OCI-LY1 (cell line): ENCODE data around the gene DDHD1.
A peak's percentile ranks its signal among the peaks of the same experiment; 100 is the strongest.

Experiments used
- H2AFZ ChIP-seq: fragments of 200-600 bp; sonication (generic), shearing (Covaris generic); 2 replicates; pipeline ENCODE4 v1.6.0; 2014; ENCODE audit warnings: antibody characterized with exemption, mild to moderate bottlenecking, low read length
- H3F3A ChIP-seq: fragments of 200-600 bp; sonication (generic), shearing (Covaris generic); 2 replicates; pipeline ENCODE4 v1.6.0; 2014; ENCODE audit warnings: mild to moderate bottlenecking, antibody characterized with exemption, low read length, moderate library complexity; ENCODE audit not compliant: insufficient read depth
- H3K27ac ChIP-seq: fragments of 200-600 bp; sonication (generic); 2 replicates; pipeline ENCODE4 v1.5.1; 2014; ENCODE audit warnings: low read length, mixed run types, mild to moderate bottlenecking, low read depth; ENCODE audit not compliant: poor library complexity, severe bottlenecking
- H3K27me3 ChIP-seq: fragments of 200-600 bp; sonication (generic); 2 replicates; pipeline ENCODE4 v1.6.0; 2014; ENCODE audit warnings: antibody characterized with exemption, mild to moderate bottlenecking, low read length, moderate library complexity; ENCODE audit not compliant: insufficient read depth
- H3K36me3 ChIP-seq: fragments of 200-600 bp; sonication (generic); 2 replicates; pipeline ENCODE4 v1.6.1; 2014; ENCODE audit warnings: mild to moderate bottlenecking, antibody characterized with exemption, low read length, moderate library complexity, mixed read lengths; ENCODE audit not compliant: insufficient read depth
- H3K4me1 ChIP-seq: fragments of 200-600 bp; sonication (generic); 2 replicates; pipeline ENCODE4 v1.5.1; 2014; ENCODE audit warnings: mild to moderate bottlenecking, low read length, moderate library complexity; ENCODE audit not compliant: insufficient read depth, severe bottlenecking
- H3K4me2 ChIP-seq: fragments of 200-600 bp; sonication (generic), shearing (Covaris generic); 2 replicates; pipeline ENCODE4 v1.6.1; 2014; ENCODE audit warnings: low read length
- H3K4me3 ChIP-seq: fragments of 200-600 bp; sonication (generic); 2 replicates; pipeline ENCODE4 v1.5.1; 2014; ENCODE audit warnings: low read length, low read depth, mild to moderate bottlenecking, mixed read lengths; ENCODE audit not compliant: poor library complexity, severe bottlenecking
- H3K79me2 ChIP-seq: fragments of 200-600 bp; shearing (Covaris generic); 2 replicates; pipeline ENCODE4 v1.6.1; 2016; ENCODE audit warnings: mixed run types, low read length, mixed read lengths; ENCODE audit not compliant: insufficient read depth
- H3K9ac ChIP-seq: fragments of 200-600 bp; sonication (generic), shearing (Covaris generic); 2 replicates; pipeline ENCODE4 v1.6.1; 2014; ENCODE audit warnings: mild to moderate bottlenecking, low read length, mixed read lengths
- H3K9me2 ChIP-seq: fragments of 200-600 bp; sonication (generic), shearing (Covaris generic); 2 replicates; pipeline ENCODE4 v1.6.1; 2014; ENCODE audit warnings: low read depth, mild to moderate bottlenecking, low read length, mixed read lengths
- H3K9me3 ChIP-seq: fragments of 200-600 bp; shearing (Covaris generic); 2 replicates; pipeline ENCODE4 v1.6.1; 2014; ENCODE audit warnings: low read length, mixed read lengths
- H4K20me1 ChIP-seq: fragments of 200-600 bp; sonication (generic), shearing (Covaris generic); 2 replicates; pipeline ENCODE4 v1.6.0; 2016; ENCODE audit warnings: mild to moderate bottlenecking, low read length; ENCODE audit not compliant: insufficient read depth
- EZH2 ChIP-seq: fragments of 200-600 bp; sonication (generic), shearing (Covaris generic); IDR thresholded peaks from 2 replicates; pipeline ENCODE4 v1.8.0; 2017; ENCODE audit warnings: borderline replicate concordance, mixed run types, mild to moderate bottlenecking, antibody characterized with exemption, low read length, moderate library complexity, mixed read lengths
- TF ChIP-seq, protein P1 (sequence below): fragments of 200-600 bp; sonication (generic), shearing (Covaris generic); IDR thresholded peaks from 2 replicates; pipeline ENCODE4 v1.5.1; 2017; ENCODE audit warnings: mild to moderate bottlenecking, antibody characterized with exemption, low read length, moderate library complexity, mixed read lengths

The DDHD1 gene

DNA sequence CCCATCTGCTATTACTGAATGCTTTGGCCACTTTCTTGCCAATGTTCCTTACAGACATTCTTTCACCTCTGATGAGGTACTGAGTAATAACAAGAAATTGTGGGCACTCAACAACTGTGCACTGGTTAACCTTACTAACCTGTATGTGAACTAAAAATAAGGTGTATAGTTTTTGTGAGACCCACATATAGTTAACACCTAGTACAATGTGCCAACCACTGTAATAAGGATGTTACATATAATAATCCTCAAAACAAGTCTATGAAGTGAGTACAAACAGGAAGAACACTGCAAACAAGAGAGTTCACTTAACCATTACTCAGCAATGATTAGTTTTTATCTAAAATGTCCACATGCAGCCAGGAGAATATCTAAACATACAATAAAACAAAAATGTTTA is 4.5 kb downstream of the DDHD1 start:
- TF ChIP-seq, protein P1, sequence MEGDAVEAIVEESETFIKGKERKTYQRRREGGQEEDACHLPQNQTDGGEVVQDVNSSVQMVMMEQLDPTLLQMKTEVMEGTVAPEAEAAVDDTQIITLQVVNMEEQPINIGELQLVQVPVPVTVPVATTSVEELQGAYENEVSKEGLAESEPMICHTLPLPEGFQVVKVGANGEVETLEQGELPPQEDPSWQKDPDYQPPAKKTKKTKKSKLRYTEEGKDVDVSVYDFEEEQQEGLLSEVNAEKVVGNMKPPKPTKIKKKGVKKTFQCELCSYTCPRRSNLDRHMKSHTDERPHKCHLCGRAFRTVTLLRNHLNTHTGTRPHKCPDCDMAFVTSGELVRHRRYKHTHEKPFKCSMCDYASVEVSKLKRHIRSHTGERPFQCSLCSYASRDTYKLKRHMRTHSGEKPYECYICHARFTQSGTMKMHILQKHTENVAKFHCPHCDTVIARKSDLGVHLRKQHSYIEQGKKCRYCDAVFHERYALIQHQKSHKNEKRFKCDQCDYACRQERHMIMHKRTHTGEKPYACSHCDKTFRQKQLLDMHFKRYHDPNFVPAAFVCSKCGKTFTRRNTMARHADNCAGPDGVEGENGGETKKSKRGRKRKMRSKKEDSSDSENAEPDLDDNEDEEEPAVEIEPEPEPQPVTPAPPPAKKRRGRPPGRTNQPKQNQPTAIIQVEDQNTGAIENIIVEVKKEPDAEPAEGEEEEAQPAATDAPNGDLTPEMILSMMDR, result no peak
- TF ChIP-seq EZH2, result no peak
- Histone ChIP-seq H3K9me3 (no peaks in the 10 kb centered on the region), H2AFZ (no peak overlapping the region), H3K27me3 (no peaks in the 10 kb centered on the region), H3K79me2 (peaks cover 85% of the 10 kb centered on the region), H3K9me2 (no peaks in the 10 kb centered on the region), H3K4me1 (peaks cover 47% of the 10 kb centered on the region), H4K20me1 (0 out of 2 replicates have a peak, but pooled peaks cover 4% of the 10 kb centered on the region), H3K4me2 (peak overlapping the region; percentile 91), H3K4me3 (peak overlapping the region; percentile 86), H3K9ac (no peak overlapping the region), H3K36me3 (peaks cover 24% of the 10 kb centered on the region), H3K27ac (no peak overlapping the region), H3F3A (no peaks in the 10 kb centered on the region)

DNA sequence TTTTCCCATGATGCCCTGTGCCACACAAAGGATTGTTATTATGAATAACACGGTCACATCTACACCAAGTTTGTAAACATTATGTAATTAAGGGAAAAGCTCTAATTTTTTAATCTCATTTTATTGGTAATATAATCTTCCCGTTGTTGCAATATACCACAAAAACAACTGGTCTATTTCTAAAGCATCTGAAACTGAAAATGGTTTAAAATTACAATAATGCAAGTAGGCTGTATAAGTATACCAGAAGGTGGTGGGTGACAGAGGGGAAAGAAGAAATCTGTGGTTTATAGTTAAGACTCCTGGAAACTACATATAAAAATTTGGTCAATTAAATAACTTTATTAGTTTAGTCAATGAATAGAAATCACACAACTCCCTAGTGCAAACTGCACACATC is 5.2 kb downstream of the DDHD1 start:
- no peaks in the 10 kb centered on the region for H3K27me3 ChIP-seq
- H3K4me1 ChIP-seq, result peaks cover 43% of the 10 kb centered on the region
- H3K9me3 ChIP-seq, result no peaks in the 10 kb centered on the region
- no peaks in the 10 kb centered on the region for H3K9me2 ChIP-seq
- H3K4me2 ChIP-seq, result peak overlapping the region; percentile 36
- no peak overlapping the region for H3K9ac ChIP-seq
- H3K79me2 ChIP-seq, result peaks cover 91% of the 10 kb centered on the region
- no peak overlapping the region for H2AFZ ChIP-seq
- peaks cover 29% of the 10 kb centered on the region for H3K36me3 ChIP-seq
- peak overlapping the region; percentile 31 for H3K27ac ChIP-seq
- TF ChIP-seq, protein P1, result no peak
- no peak for TF ChIP-seq EZH2
- H4K20me1 ChIP-seq, result 0 out of 2 replicates have a peak, but pooled peaks cover 4% of the 10 kb centered on the region
- no peaks in the 10 kb centered on the region for H3F3A ChIP-seq
- H3K4me3 ChIP-seq, result no peak overlapping the region

DNA sequence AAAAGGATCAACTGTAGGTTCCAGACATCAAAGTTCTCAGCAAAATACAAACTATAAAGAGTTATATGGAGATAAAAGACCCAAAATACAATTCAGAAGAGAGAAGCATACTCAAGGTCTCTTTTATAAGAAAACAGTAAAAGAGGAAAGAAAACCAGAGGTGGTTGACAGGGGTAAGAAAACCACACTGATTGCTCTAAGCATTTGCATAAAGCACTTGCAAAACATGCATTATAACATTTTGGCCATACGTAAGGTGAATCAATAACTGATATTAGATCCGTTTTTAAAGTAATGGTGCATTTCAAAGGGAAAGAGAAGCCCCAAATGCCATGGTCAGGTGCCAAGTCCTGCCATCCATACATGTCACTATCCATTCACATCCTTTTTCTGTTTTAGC is 5.9 kb downstream of the DDHD1 start:
- H3K9me2 ChIP-seq, result no peaks in the 10 kb centered on the region
- H3K27ac ChIP-seq, result peak overlapping the region; percentile 31
- peaks cover 98% of the 10 kb centered on the region for H3K79me2 ChIP-seq
- no peak overlapping the region for H3K9ac ChIP-seq
- TF ChIP-seq, protein P1, result no peak
- no peak for TF ChIP-seq EZH2
- peaks cover 29% of the 10 kb centered on the region for H3K36me3 ChIP-seq
- H3K4me3 ChIP-seq, result no peak overlapping the region
- H3K4me2 ChIP-seq, result peak overlapping the region; percentile 36
- peaks cover 43% of the 10 kb centered on the region for H3K4me1 ChIP-seq
- 0 out of 2 replicates have a peak, but pooled peaks cover 4% of the 10 kb centered on the region for H4K20me1 ChIP-seq
- no peaks in the 10 kb centered on the region for H3F3A ChIP-seq
- peaks cover 6% of the 10 kb centered on the region for H3K9me3 ChIP-seq
- H2AFZ ChIP-seq, result no peak overlapping the region
- H3K27me3 ChIP-seq, result no peaks in the 10 kb centered on the region
